Naive thymus-derived CD4-positive, alpha-beta T cell (primary cell): ENCODE measurements around the gene ASB4. TPM values are rescaled to one million over a fixed set of nuclear protein-coding genes. Genes with fewer than 3 reads are reported as not detected.

ENCODE experiments used
- ATAC-seq: fragments of 150-1000 bp; cut with Tn5 transposase; 2 replicates; pipeline ENCODE4 v1.10.0; 2021; ENCODE audit warnings: mild to moderate bottlenecking, moderate library complexity
- CTCF ChIA-PET: fragments of 350-600 bp; sonication (Branson Sonifier 250); formaldehyde crosslinking; loops from one replicate; lab custom pipeline; 2021; ENCODE audit warnings: antibody characterized with exemption; lab: Charles Lee
- POLR2A ChIA-PET: fragments of 350-600 bp; sonication (Branson Sonifier 250); formaldehyde crosslinking; loops from one replicate; lab custom pipeline; 2021; ENCODE audit warnings: antibody characterized with exemption, inconsistent platforms; lab: Charles Lee
- DNase-seq, 9 donors: peaks; one replicate each; pipeline versions ENCODE4 v3.0.0 to v3.0.0-alpha.2; 2020 to 2022; ENCODE audit warnings: mixed read lengths in 1 of 9
- H3K27ac ChIP-seq: one replicate; pipeline ENCODE4 v1.7.0; 2013; ENCODE audit warnings: mild to moderate bottlenecking, low read depth, low read length, moderate library complexity
- H3K27me3 ChIP-seq, 2 donors: one replicate each; pipeline ENCODE4 v1.7.0; 2013; ENCODE audit warnings: low read length in 2 of 2, mild to moderate bottlenecking in 2 of 2, moderate library complexity in 2 of 2; ENCODE audit not compliant: control insufficient read depth in 2 of 2, insufficient read depth in 2 of 2
- H3K36me3 ChIP-seq, 3 experiments: 1 replicate in 2 of 3; 2 replicates in 1 of 3; pipeline ENCODE4 v1.7.0; 2013; ENCODE audit warnings: low read length in 3 of 3, mild to moderate bottlenecking in 3 of 3, moderate library complexity in 1 of 3; ENCODE audit not compliant: insufficient read depth in 3 of 3, control insufficient read depth in 2 of 3
- H3K4me1 ChIP-seq, 2 donors: one replicate each; pipeline ENCODE4 v1.7.0; 2013; ENCODE audit warnings: low read length in 2 of 2, mild to moderate bottlenecking in 2 of 2, moderate library complexity in 1 of 2; ENCODE audit not compliant: control insufficient read depth in 2 of 2, insufficient read depth in 2 of 2
- H3K4me3 ChIP-seq: 2 replicates; pipeline ENCODE4 v1.7.0; 2013; ENCODE audit warnings: mild to moderate bottlenecking, low read length
- H3K9me3 ChIP-seq, 3 experiments: 1 replicate in 2 of 3; 2 replicates in 1 of 3; pipeline ENCODE4 v1.7.0; 2013; ENCODE audit warnings: low read length in 3 of 3; ENCODE audit not compliant: control insufficient read depth in 2 of 3
- H3K27ac Mint-ChIP-seq, 9 donors: one replicate each; pipeline ENCODE4 v1.8.0; 2020 to 2022; ENCODE audit warnings: mixed read lengths in 9 of 9, mild to moderate bottlenecking in 8 of 9, moderate library complexity in 5 of 9, inconsistent platforms in 2 of 9
- H3K27me3 Mint-ChIP-seq, 5 donors: one replicate each; pipeline ENCODE4 v1.8.0; 2021 to 2022; ENCODE audit warnings: mixed read lengths in 5 of 5, mild to moderate bottlenecking in 1 of 5
- H3K36me3 Mint-ChIP-seq, 5 donors: one replicate each; pipeline ENCODE4 v1.8.0; 2020 to 2022; ENCODE audit warnings: mixed read lengths in 5 of 5, mild to moderate bottlenecking in 3 of 5, inconsistent platforms in 1 of 5
- H3K4me1 Mint-ChIP-seq, 7 donors: one replicate each; pipeline ENCODE4 v1.8.0; 2020 to 2022; ENCODE audit warnings: mixed read lengths in 7 of 7, mild to moderate bottlenecking in 3 of 7, inconsistent platforms in 1 of 7
- H3K4me3 Mint-ChIP-seq, 10 donors: one replicate each; pipeline ENCODE4 v1.8.0; 2020 to 2022; ENCODE audit warnings: mild to moderate bottlenecking in 10 of 10, mixed read lengths in 10 of 10, moderate library complexity in 6 of 10, inconsistent platforms in 2 of 10
- H3K9me3 Mint-ChIP-seq, 11 donors: one replicate each; pipeline ENCODE4 v1.8.0; 2020 to 2022; ENCODE audit warnings: mixed read lengths in 11 of 11, mild to moderate bottlenecking in 4 of 11, inconsistent platforms in 1 of 11, moderate library complexity in 1 of 11
- intact Hi-C, 2 donors: fragments of 100-400 bp; cut with micrococcal nuclease; formaldehyde crosslinking; loops; one replicate each; pipeline ENCODE4 v1.15.1; 2023
- polyA plus RNA-seq, 2 donors: library from polyadenylated mRNA; unstranded; fragments of 300-500 nt; fragmentation: Illumina TruSeq; gene quantifications; one replicate each; pipeline ENCODE4 v1.2.3, GENCODE V29; 2021
- total RNA-seq, 6 experiments: library from RNA in 5 of 6; stranded (reverse) in 5 of 6; gene quantifications; 1 replicate in 5 of 6; 2 replicates in 1 of 6; pipeline ENCODE4 v1.2.3 and lab custom pipeline; 2021 to 2026

ASB4 gene
- total and polyA plus RNA-seq, 7 experiments from 2014 or later, result not detected

GRCh38 chr7:95556777-95557176 is 71.0 kb downstream of the ASB4 start:
- no peaks in the 10 kb centered on the region for H3K4me1 Mint-ChIP-seq

GRCh38 chr7:95558864-95559263 is 73.1 kb downstream of the ASB4 start:
- no peaks in the 10 kb centered on the region for H3K27me3 ChIP-seq
- Mint-ChIP-seq H3K27me3 (peaks cover 4 to 16% (median 12%) of the 10 kb centered on the region in 5 donors), H3K4me3 (no peak overlapping the region), H3K4me1 (no peaks in the 10 kb centered on the region), H3K27ac (no peak overlapping the region), H3K36me3 (no peaks in the 10 kb centered on the region), H3K9me3 (peaks cover 0 to 14% (median 0%) of the 10 kb centered on the region in 11 donors)
- H3K9me3 ChIP-seq, result no peaks in the 10 kb centered on the region
- intact Hi-C loops, result no loop called here
- ChIA-PET POLR2A (no interaction called here), CTCF (no interaction called here)
- no peaks in the 10 kb centered on the region for H3K4me1 ChIP-seq
- no peaks in the 10 kb centered on the region for H3K36me3 ChIP-seq
- ATAC-seq (no peak), DNase-seq (no peak)
- no peak overlapping the region for H3K4me3 ChIP-seq
- H3K27ac ChIP-seq, result no peak overlapping the region

More at GRCh38 chr7:95556777-95557176, 71.0 kb downstream of the ASB4 start:
- ATAC-seq (no peak), DNase-seq (no peak)
- H3K36me3 Mint-ChIP-seq, result no peaks in the 10 kb centered on the region
- ChIA-PET POLR2A (no interaction called here), CTCF (no interaction called here)
- Histone ChIP-seq H3K9me3 (no peaks in the 10 kb centered on the region), H3K27ac (no peak overlapping the region), H3K27me3 (no peaks in the 10 kb centered on the region), H3K4me1 (no peaks in the 10 kb centered on the region), H3K36me3 (no peaks in the 10 kb centered on the region), H3K4me3 (no peak overlapping the region)
- no peak overlapping the region for H3K4me3 Mint-ChIP-seq
- no peak overlapping the region for H3K27ac Mint-ChIP-seq
- intact Hi-C loops, result no loop called here
- H3K27me3 Mint-ChIP-seq, result peaks cover 5 to 25% (median 16%) of the 10 kb centered on the region in 5 donors
- H3K9me3 Mint-ChIP-seq, result peaks cover 0 to 6% (median 0%) of the 10 kb centered on the region in 11 donors

- Histone ChIP-seq H3K4me3 (no peak overlapping the region), H3K27me3 (no peaks in the 10 kb centered on the region), H3K4me1 (no peaks in the 10 kb centered on the region), H3K27ac (no peak overlapping the region), H3K9me3 (no peaks in the 10 kb centered on the region), H3K36me3 (no peaks in the 10 kb centered on the region)
- Mint-ChIP-seq H3K9me3 (peaks cover 0 to 14% (median 0%) of the 10 kb centered on the region in 11 donors), H3K4me1 (no peaks in the 10 kb centered on the region), H3K27me3 (peaks cover 4 to 12% (median 9%) of the 10 kb centered on the region in 5 donors), H3K36me3 (no peaks in the 10 kb centered on the region), H3K27ac (no peak overlapping the region), H3K4me3 (no peak overlapping the region)
- DNase-seq (no peak), ATAC-seq (no peak)
- intact Hi-C loops, result no loop called here
- ChIA-PET CTCF (no interaction called here), POLR2A (no interaction called here)
Measured at GRCh38 chr7:95560674-95561073, 74.9 kb downstream of the ASB4 start.

GRCh38 chr7:95569720-95570119 is 84.0 kb downstream of the ASB4 start:
- no peak overlapping the region for H3K4me3 Mint-ChIP-seq
- H3K36me3 Mint-ChIP-seq, result no peaks in the 10 kb centered on the region
- Histone ChIP-seq H3K27ac (no peak overlapping the region), H3K4me3 (no peak overlapping the region), H3K27me3 (no peaks in the 10 kb centered on the region), H3K9me3 (no peaks in the 10 kb centered on the region), H3K4me1 (no peaks in the 10 kb centered on the region), H3K36me3 (no peaks in the 10 kb centered on the region)
- no peaks in the 10 kb centered on the region for H3K4me1 Mint-ChIP-seq
- peaks cover 0 to 14% (median 2%) of the 10 kb centered on the region in 11 donors for H3K9me3 Mint-ChIP-seq
- peaks cover 0 to 3% (median 0%) of the 10 kb centered on the region in 5 donors for H3K27me3 Mint-ChIP-seq
- intact Hi-C loops, result no loop called here
- no peak for ATAC-seq
- no peak for DNase-seq
- H3K27ac Mint-ChIP-seq, result no peak overlapping the region
- POLR2A ChIA-PET, result no interaction called here
- CTCF ChIA-PET, result interaction anchor here (0.6 kb wide), 1 partner anchor 654 kb away, joined by 4 read pairs; no protein-coding TSS in a partner anchor

GRCh38 chr7:95577137-95577536 is 91.4 kb downstream of the ASB4 start:
- intact Hi-C loops, result no loop called here
- Mint-ChIP-seq H3K36me3 (no peaks in the 10 kb centered on the region), H3K27me3 (peaks cover 0 to 8% (median 5%) of the 10 kb centered on the region in 5 donors), H3K4me1 (no peaks in the 10 kb centered on the region), H3K27ac (no peak overlapping the region), H3K4me3 (no peak overlapping the region), H3K9me3 (peaks cover 0 to 12% (median 2%) of the 10 kb centered on the region in 11 donors)
- Histone ChIP-seq H3K36me3 (no peaks in the 10 kb centered on the region), H3K27ac (no peak overlapping the region), H3K4me1 (no peaks in the 10 kb centered on the region), H3K27me3 (no peaks in the 10 kb centered on the region), H3K4me3 (no peak overlapping the region), H3K9me3 (no peaks in the 10 kb centered on the region)
- ChIA-PET POLR2A (no interaction called here), CTCF (no interaction called here)
- no peak for DNase-seq
- no peak for ATAC-seq

- Mint-ChIP-seq H3K4me1 (no peaks in the 10 kb centered on the region), H3K36me3 (no peaks in the 10 kb centered on the region), H3K27me3 (peaks cover 0 to 5% (median 5%) of the 10 kb centered on the region in 5 donors), H3K4me3 (no peak overlapping the region), H3K27ac (no peak overlapping the region), H3K9me3 (peaks cover 0 to 6% (median 0%) of the 10 kb centered on the region in 11 donors)
- H3K4me3 ChIP-seq, result no peak overlapping the region
- no peaks in the 10 kb centered on the region for H3K36me3 ChIP-seq
- ATAC-seq (no peak), DNase-seq (no peak)
- no peaks in the 10 kb centered on the region for H3K9me3 ChIP-seq
- no peaks in the 10 kb centered on the region for H3K4me1 ChIP-seq
- H3K27ac ChIP-seq, result no peak overlapping the region
- ChIA-PET POLR2A (no interaction called here), CTCF (no interaction called here)
- intact Hi-C loops, result no loop called here
- no peaks in the 10 kb centered on the region for H3K27me3 ChIP-seq
Measured at GRCh38 chr7:95578299-95578855, 92.6 kb downstream of the ASB4 start.

- Histone ChIP-seq H3K27me3 (no peaks in the 10 kb centered on the region), H3K36me3 (no peaks in the 10 kb centered on the region), H3K4me1 (no peaks in the 10 kb centered on the region), H3K27ac (no peak overlapping the region), H3K4me3 (no peak overlapping the region), H3K9me3 (no peaks in the 10 kb centered on the region)
- Mint-ChIP-seq H3K4me3 (no peak overlapping the region), H3K27me3 (peaks cover 0 to 8% (median 5%) of the 10 kb centered on the region in 5 donors), H3K9me3 (peaks cover 0 to 6% (median 0%) of the 10 kb centered on the region in 11 donors), H3K4me1 (no peaks in the 10 kb centered on the region), H3K36me3 (no peaks in the 10 kb centered on the region), H3K27ac (no peak overlapping the region)
- ATAC-seq (no peak), DNase-seq (no peak)
- ChIA-PET CTCF (no interaction called here), POLR2A (no interaction called here)
- intact Hi-C loops, result no loop called here
Measured at GRCh38 chr7:95579318-95579717, 93.6 kb downstream of the ASB4 start.
